ENCODE data around the gene ACOT8. TPM values are rescaled to one million over a fixed set of nuclear protein-coding genes. Genes with fewer than 3 reads are reported as not detected.
"Not testable (repeated sequence)": the region's sequence is repeated elsewhere in the genome, so short reads cannot be mapped to it uniquely, and the experiment has no call there.

The ACOT8 gene
- total and polyA plus RNA-seq, 9 of the 15 experiments (the other 6 are each of a cell fraction or from before 2014, with no cell fraction given) = 8.2 to 46.7 (median 20.7) TPM

GRCh38 chr20:45798935-45799642, 58.1 kb downstream of the ACOT8 start (continued):
- 0 out of 2 replicates have a peak, but pooled peaks have one; percentile 17 for TF ChIP-seq ZBTB33 (CRISPR knock-in tag; IDR thresholded peaks at IDR 0.05)
- no peak for TF ChIP-seq JUNB (CRISPR knock-in tag; conservative IDR thresholded peaks at IDR 0.05)

GRCh38 chr20:45797955-45798354, 59.2 kb downstream of the ACOT8 start:
- DNase-seq (ENCODE audit: extremely low read depth in 1 of 4, low spot score in 3 of 4); H3K9me3 ChIP-seq (replicated peaks; ENCODE audit: control insufficient read depth, insufficient read depth, low read depth, low read length); H3K27me3 ChIP-seq (ENCODE audit: control insufficient read depth in 2 of 2, insufficient read depth in 2 of 2, low read length in 2 of 2); H3K4me3 ChIP-seq; BruUV-seq (replicated peaks); H3K9me1 ChIP-seq (ENCODE audit: control insufficient read depth, insufficient read depth, low read length); ATAC-seq; H3K27ac ChIP-seq (ENCODE audit: extremely low read depth, low read depth, low read length); H2AFZ ChIP-seq (ENCODE audit: low read depth, low read length); H3K79me2 ChIP-seq (ENCODE audit: control insufficient read depth, insufficient read depth, low read length); H3K4me2 ChIP-seq (ENCODE audit: insufficient read depth, low read length); H4K20me1 ChIP-seq (replicated peaks; ENCODE audit: control insufficient read depth, insufficient read depth, low read length); H3K4me1 ChIP-seq (replicated peaks in 1 of 2; ENCODE audit: control insufficient read depth in 2 of 2, insufficient read depth in 2 of 2, low read length in 2 of 2); FAIRE-seq; H3K9ac ChIP-seq (ENCODE audit: insufficient read depth in 1 of 2, low read depth in 2 of 2, low read length in 2 of 2): not testable (repeated sequence)
- in situ Hi-C loops (cut with MboI) (loop anchor here (5.0 kb wide), 1 partner anchor 164 kb away; no protein-coding TSS in a partner anchor), intact Hi-C loops (cut with micrococcal nuclease) (loop anchor here (5.0 to 10.0 kb wide), 2 partner anchors 89 to 137 kb away; partner anchors contain the start of genes PCIF1 and SPATA25)
- CTCF ChIA-PET (ENCODE audit: low intra/inter-chr PET ratio) = interaction anchor here (2.1 kb wide), 1 partner anchor 165 kb away, joined by 13 read pairs; no protein-coding TSS in a partner anchor
- POLR2A ChIA-PET = interaction anchor here (1.3 to 1.5 kb wide), 2 partner anchors 146 to 172 kb away, joined by 5 to 7 read pairs; no protein-coding TSS in a partner anchor
- 87% methylated on average over 3 of the region's 3 CpGs for WGBS (ENCODE audit: insufficient coverage, low coverage, missing lambda C conversion rate)
- peaks cover 59% of the 10 kb centered on the region; the same call in 2 of the 3 replicates for H3K36me3 ChIP-seq (ENCODE audit: control insufficient read depth, insufficient read depth, low read length)

- H3K27ac ChIP-seq (ENCODE audit: extremely low read depth, low read depth, low read length); H3K9me3 ChIP-seq (replicated peaks; ENCODE audit: control insufficient read depth, insufficient read depth, low read depth, low read length); H3K9me1 ChIP-seq (ENCODE audit: control insufficient read depth, insufficient read depth, low read length); H2AFZ ChIP-seq (ENCODE audit: low read depth, low read length); H3K4me3 ChIP-seq; H4K20me1 ChIP-seq (replicated peaks; ENCODE audit: control insufficient read depth, insufficient read depth, low read length); H3K27me3 ChIP-seq (ENCODE audit: control insufficient read depth in 2 of 2, insufficient read depth in 2 of 2, low read length in 2 of 2); H3K79me2 ChIP-seq (ENCODE audit: control insufficient read depth, insufficient read depth, low read length); H3K4me1 ChIP-seq (replicated peaks in 1 of 2; ENCODE audit: control insufficient read depth in 2 of 2, insufficient read depth in 2 of 2, low read length in 2 of 2); ATAC-seq; DNase-seq (ENCODE audit: extremely low read depth in 1 of 4, low spot score in 3 of 4); H3K9ac ChIP-seq (ENCODE audit: insufficient read depth in 1 of 2, low read depth in 2 of 2, low read length in 2 of 2); H3K4me2 ChIP-seq (ENCODE audit: insufficient read depth, low read length); CTCF ChIA-PET (ENCODE audit: low intra/inter-chr PET ratio); POLR2A ChIA-PET; FAIRE-seq: not testable (repeated sequence)
- intact Hi-C loops (cut with micrococcal nuclease) = loop anchor here (5.0 to 10.0 kb wide), 2 partner anchors 90 to 137 kb away; partner anchors contain the start of genes PCIF1 and SPATA25
- peaks cover 55% of the 10 kb centered on the region; the same call in 2 of the 3 replicates for H3K36me3 ChIP-seq (ENCODE audit: control insufficient read depth, insufficient read depth, low read length)
- no CpG with 5 or more reads among the region's 1 CpG for WGBS (ENCODE audit: insufficient coverage, low coverage, missing lambda C conversion rate)
- BruUV-seq (replicated peaks) = TSS peak; percentile 4
- in situ Hi-C loops (cut with MboI) = loop anchor here (5.0 kb wide), 1 partner anchor 165 kb away; no protein-coding TSS in a partner anchor
Observed at GRCh38 chr20:45797510-45797909, 59.7 kb downstream of the ACOT8 start.

Measured in K562 (cell line).